Left lung (tissue), 10 donors: ENCODE data around the gene RARB. TPM values are rescaled to one million over a fixed set of nuclear protein-coding genes. Genes with fewer than 3 reads are reported as not detected.

ENCODE experiments used
- ATAC-seq: fragments of 200-7000 bp; cut with Tn5 transposase; one replicate; pipeline ENCODE4 v1.9.1; 2020; ENCODE audit warnings: moderate library complexity
- DNase-seq, 4 donors: peaks; one replicate each; pipeline ENCODE4 v3.0.0-alpha.2; 2013 to 2020
- H3K27ac ChIP-seq, 2 donors: fragments of 200-600 bp; sonication (generic) in 1 of 2; one replicate each; pipeline versions ENCODE4 v1.5.0 to v1.8.0; 2020 to 2021
- H3K27me3 ChIP-seq, 2 donors: fragments of 200-600 bp; sonication (generic) in 1 of 2; one replicate each; pipeline versions ENCODE4 v1.5.0 to v1.8.0; 2020 to 2021
- H3K36me3 ChIP-seq, 2 donors: fragments of 200-600 bp; sonication (generic) in 1 of 2; one replicate each; pipeline versions ENCODE4 v1.5.0 to v1.8.0; 2020 to 2021
- H3K4me1 ChIP-seq, 2 donors: fragments of 200-600 bp; one replicate each; pipeline ENCODE4 v1.8.0; 2021
- H3K4me3 ChIP-seq, 2 donors: fragments of 200-600 bp; sonication (generic) in 1 of 2; one replicate each; pipeline versions ENCODE4 v1.5.0 to v1.8.0; 2020 to 2021; ENCODE audit warnings: mild to moderate bottlenecking in 1 of 2
- H3K9me3 ChIP-seq, 2 donors: fragments of 200-600 bp; sonication (generic) in 1 of 2; one replicate each; pipeline versions ENCODE4 v1.5.0 to v1.8.0; 2020 to 2021
- CTCF ChIP-seq, 2 donors: fragments of 200-600 bp; sonication (generic) in 1 of 2; IDR thresholded peaks; one replicate each; pipeline versions ENCODE4 v1.5.0 to v1.8.0; 2021; ENCODE audit warnings: antibody characterized with exemption in 2 of 2
- intact Hi-C, 2 donors: fragments of 100-400 bp; cut with DNase I; formaldehyde crosslinking; loops; one replicate each; pipeline versions ENCODE4 v1.11.2 to v1.14.2; 2022
- polyA plus RNA-seq, 6 donors: library from polyadenylated mRNA; unstranded; fragments of 120-200 nt; gene quantifications; one replicate each; pipeline ENCODE4 v1.2.1, GENCODE V29; 2013; ENCODE audit not compliant: insufficient read length in 6 of 6
- total RNA-seq, 2 donors: library from RNA; stranded (reverse); fragmentation: NEBNext Ultra II Directional; extraction: Animal tissue kit (Norgen Biotek cat#: 25700); gene quantifications; one replicate each; pipeline ENCODE4 v1.2.1, GENCODE V29; 2021
- donor health status: DM: no; HTN: yes; CAD: no.
- donor health status: DM: no; HTN: no; CAD: no.

RARB gene
- total and polyA plus RNA-seq, 8 donors: 4.1 to 40.1 (median 33.3) TPM

GRCh38 chr3:25578059-25578458, 150.0 kb downstream of the RARB start:
- ATAC-seq (no peak), DNase-seq (no peak)
- Histone ChIP-seq H3K27me3 (no peaks in the 10 kb centered on the region), H3K9me3 (no peaks in the 10 kb centered on the region), H3K4me3 (no peak overlapping the region), H3K36me3 (no peaks in the 10 kb centered on the region), H3K27ac (no peak overlapping the region), H3K4me1 (no peaks in the 10 kb centered on the region)
- TF ChIP-seq CTCF (IDR thresholded peaks at IDR 0.05): no peak
- intact Hi-C loops: no loop called here

- no peak for ATAC-seq
- H3K4me1 ChIP-seq: no peaks in the 10 kb centered on the region
- H3K36me3 ChIP-seq: no peaks in the 10 kb centered on the region
- no peak overlapping the region for H3K27ac ChIP-seq
- H3K4me3 ChIP-seq: no peak overlapping the region
- no peaks in the 10 kb centered on the region for H3K27me3 ChIP-seq
- TF ChIP-seq CTCF (IDR thresholded peaks at IDR 0.05): no peak
- no peaks in the 10 kb centered on the region for H3K9me3 ChIP-seq
- intact Hi-C loops: no loop called here
- DNase-seq: no peak
Measured at GRCh38 chr3:25580534-25580933, 152.5 kb downstream of the RARB start.

- ATAC-seq (no peak), DNase-seq (no peak)
- no peaks in the 10 kb centered on the region for H3K4me1 ChIP-seq
- intact Hi-C loops: no loop called here
- no peaks in the 10 kb centered on the region for H3K36me3 ChIP-seq
- H3K27me3 ChIP-seq: no peaks in the 10 kb centered on the region
- no peak for TF ChIP-seq CTCF (IDR thresholded peaks at IDR 0.05)
- no peak overlapping the region for H3K27ac ChIP-seq
- no peaks in the 10 kb centered on the region for H3K9me3 ChIP-seq
- no peak overlapping the region for H3K4me3 ChIP-seq
Measured at GRCh38 chr3:25581335-25581734, 153.3 kb downstream of the RARB start.

- H3K27ac ChIP-seq: no peak overlapping the region
- DNase-seq (no peak), ATAC-seq (no peak)
- H3K4me1 ChIP-seq: no peaks in the 10 kb centered on the region
- no peaks in the 10 kb centered on the region for H3K27me3 ChIP-seq
- no peaks in the 10 kb centered on the region for H3K9me3 ChIP-seq
- no peak overlapping the region for H3K4me3 ChIP-seq
- no peak for TF ChIP-seq CTCF (IDR thresholded peaks at IDR 0.05)
- H3K36me3 ChIP-seq: no peaks in the 10 kb centered on the region
- intact Hi-C loops: no loop called here
Measured at GRCh38 chr3:25581823-25582222, 153.8 kb downstream of the RARB start.

GRCh38 chr3:25582242-25582641, 154.2 kb downstream of the RARB start:
- no peaks in the 10 kb centered on the region for H3K4me1 ChIP-seq
- intact Hi-C loops: no loop called here
- no peak overlapping the region for H3K4me3 ChIP-seq
- no peak for TF ChIP-seq CTCF (IDR thresholded peaks at IDR 0.05)
- H3K9me3 ChIP-seq: no peaks in the 10 kb centered on the region
- ATAC-seq (no peak), DNase-seq (no peak)
- no peaks in the 10 kb centered on the region for H3K36me3 ChIP-seq
- H3K27me3 ChIP-seq: no peaks in the 10 kb centered on the region
- no peak overlapping the region for H3K27ac ChIP-seq
